ENCODE measurements around the gene ANXA2R. TPM values are rescaled to one million over a fixed set of nuclear protein-coding genes. Genes with fewer than 3 reads are reported as not detected.
A peak's percentile ranks its signal among the peaks of the same experiment; 100 is the strongest.

The ANXA2R gene
- total and polyA plus RNA-seq, 2 of the 13 experiments (the other 11 are each of a cell fraction or from before 2014, with no cell fraction given), result 0.95 to 1.3 TPM

DNA sequence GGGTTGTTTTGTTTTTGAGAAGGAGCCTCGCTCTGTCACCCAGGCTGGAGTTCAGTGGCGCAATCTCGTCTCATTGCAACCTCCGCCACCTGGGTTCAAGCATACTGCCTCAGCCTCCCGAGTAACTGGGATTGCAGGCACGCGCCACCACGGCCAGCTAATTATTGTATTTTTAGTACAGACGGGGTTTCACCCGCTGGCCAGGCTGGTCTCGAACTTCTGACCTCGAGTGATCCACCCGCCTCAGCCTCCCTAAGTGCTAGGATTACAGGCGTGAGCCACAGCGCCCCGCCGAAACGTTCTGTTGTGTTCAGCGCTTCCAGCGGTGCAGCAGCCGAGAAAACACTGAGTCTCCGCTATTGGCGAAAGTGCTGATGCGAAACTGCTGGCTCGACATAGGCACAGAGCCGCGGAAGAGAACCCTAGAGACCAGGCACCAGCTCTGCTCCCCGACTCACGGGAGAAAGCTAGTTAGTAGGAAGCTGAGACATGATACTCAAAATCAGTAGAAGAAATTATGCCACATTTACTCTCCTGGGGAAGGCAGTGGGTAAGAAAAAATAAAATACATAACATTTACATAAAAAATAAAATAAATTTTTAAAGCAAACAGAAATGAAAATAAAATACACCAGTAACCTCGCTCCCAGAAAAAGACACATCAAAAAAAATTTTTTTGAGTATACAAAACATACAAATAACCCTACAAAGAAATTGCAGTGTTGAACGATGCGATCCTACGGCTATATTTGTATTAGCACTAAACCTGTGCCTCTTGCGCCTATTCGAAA lies 31.6 kb downstream of the ANXA2R start (continued):
- TF ChIP-seq, protein P1, sequence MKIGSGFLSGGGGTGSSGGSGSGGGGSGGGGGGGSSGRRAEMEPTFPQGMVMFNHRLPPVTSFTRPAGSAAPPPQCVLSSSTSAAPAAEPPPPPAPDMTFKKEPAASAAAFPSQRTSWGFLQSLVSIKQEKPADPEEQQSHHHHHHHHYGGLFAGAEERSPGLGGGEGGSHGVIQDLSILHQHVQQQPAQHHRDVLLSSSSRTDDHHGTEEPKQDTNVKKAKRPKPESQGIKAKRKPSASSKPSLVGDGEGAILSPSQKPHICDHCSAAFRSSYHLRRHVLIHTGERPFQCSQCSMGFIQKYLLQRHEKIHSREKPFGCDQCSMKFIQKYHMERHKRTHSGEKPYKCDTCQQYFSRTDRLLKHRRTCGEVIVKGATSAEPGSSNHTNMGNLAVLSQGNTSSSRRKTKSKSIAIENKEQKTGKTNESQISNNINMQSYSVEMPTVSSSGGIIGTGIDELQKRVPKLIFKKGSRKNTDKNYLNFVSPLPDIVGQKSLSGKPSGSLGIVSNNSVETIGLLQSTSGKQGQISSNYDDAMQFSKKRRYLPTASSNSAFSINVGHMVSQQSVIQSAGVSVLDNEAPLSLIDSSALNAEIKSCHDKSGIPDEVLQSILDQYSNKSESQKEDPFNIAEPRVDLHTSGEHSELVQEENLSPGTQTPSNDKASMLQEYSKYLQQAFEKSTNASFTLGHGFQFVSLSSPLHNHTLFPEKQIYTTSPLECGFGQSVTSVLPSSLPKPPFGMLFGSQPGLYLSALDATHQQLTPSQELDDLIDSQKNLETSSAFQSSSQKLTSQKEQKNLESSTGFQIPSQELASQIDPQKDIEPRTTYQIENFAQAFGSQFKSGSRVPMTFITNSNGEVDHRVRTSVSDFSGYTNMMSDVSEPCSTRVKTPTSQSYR (CRISPR knock-in tag; IDR thresholded peaks at IDR 0.05; ENCODE audit: borderline replicate concordance), result no peak; the same call in 1 of the 2 replicates
- TF ChIP-seq, protein P2, sequence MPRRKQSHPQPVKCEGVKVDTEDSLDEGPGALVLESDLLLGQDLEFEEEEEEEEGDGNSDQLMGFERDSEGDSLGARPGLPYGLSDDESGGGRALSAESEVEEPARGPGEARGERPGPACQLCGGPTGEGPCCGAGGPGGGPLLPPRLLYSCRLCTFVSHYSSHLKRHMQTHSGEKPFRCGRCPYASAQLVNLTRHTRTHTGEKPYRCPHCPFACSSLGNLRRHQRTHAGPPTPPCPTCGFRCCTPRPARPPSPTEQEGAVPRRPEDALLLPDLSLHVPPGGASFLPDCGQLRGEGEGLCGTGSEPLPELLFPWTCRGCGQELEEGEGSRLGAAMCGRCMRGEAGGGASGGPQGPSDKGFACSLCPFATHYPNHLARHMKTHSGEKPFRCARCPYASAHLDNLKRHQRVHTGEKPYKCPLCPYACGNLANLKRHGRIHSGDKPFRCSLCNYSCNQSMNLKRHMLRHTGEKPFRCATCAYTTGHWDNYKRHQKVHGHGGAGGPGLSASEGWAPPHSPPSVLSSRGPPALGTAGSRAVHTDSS (CRISPR knock-in tag; conservative IDR thresholded peaks at IDR 0.05), result no peak
- TF ChIP-seq SIN3A (IDR thresholded peaks at IDR 0.05; ENCODE audit: borderline replicate concordance, low read depth, low read length) (peak; percentile 92), ZNF232 (CRISPR knock-in tag; IDR thresholded peaks at IDR 0.05; ENCODE audit: borderline replicate concordance) (peak; percentile 62; the same call in 1 of the 2 replicates), MTF2 (CRISPR knock-in tag; IDR thresholded peaks at IDR 0.05; ENCODE audit: borderline replicate concordance) (no peak), SOX6 (IDR thresholded peaks at IDR 0.05) (no peak), SOX6 (CRISPR knock-in tag; IDR thresholded peaks at IDR 0.05) (peak; percentile 76), ZNF121 (CRISPR knock-in tag; IDR thresholded peaks at IDR 0.05) (no peak), KDM5A (IDR thresholded peaks at IDR 0.05; ENCODE audit: borderline replicate concordance, low read length) (peak; percentile 8; the same call in 1 of the 2 replicates)
- TF ChIP-seq, protein P3, sequence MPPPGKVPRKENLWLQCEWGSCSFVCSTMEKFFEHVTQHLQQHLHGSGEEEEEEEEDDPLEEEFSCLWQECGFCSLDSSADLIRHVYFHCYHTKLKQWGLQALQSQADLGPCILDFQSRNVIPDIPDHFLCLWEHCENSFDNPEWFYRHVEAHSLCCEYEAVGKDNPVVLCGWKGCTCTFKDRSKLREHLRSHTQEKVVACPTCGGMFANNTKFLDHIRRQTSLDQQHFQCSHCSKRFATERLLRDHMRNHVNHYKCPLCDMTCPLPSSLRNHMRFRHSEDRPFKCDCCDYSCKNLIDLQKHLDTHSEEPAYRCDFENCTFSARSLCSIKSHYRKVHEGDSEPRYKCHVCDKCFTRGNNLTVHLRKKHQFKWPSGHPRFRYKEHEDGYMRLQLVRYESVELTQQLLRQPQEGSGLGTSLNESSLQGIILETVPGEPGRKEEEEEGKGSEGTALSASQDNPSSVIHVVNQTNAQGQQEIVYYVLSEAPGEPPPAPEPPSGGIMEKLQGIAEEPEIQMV (CRISPR knock-in tag; IDR thresholded peaks at IDR 0.05; ENCODE audit: low read depth), result peak; percentile 82
- TF ChIP-seq, protein P4, sequence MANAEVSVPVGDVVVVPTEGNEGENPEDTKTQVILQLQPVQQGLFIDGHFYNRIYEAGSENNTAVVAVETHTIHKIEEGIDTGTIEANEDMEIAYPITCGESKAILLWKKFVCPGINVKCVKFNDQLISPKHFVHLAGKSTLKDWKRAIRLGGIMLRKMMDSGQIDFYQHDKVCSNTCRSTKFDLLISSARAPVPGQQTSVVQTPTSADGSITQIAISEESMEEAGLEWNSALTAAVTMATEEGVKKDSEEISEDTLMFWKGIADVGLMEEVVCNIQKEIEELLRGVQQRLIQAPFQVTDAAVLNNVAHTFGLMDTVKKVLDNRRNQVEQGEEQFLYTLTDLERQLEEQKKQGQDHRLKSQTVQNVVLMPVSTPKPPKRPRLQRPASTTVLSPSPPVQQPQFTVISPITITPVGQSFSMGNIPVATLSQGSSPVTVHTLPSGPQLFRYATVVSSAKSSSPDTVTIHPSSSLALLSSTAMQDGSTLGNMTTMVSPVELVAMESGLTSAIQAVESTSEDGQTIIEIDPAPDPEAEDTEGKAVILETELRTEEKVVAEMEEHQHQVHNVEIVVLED (CRISPR knock-in tag; IDR thresholded peaks at IDR 0.05; ENCODE audit: borderline replicate concordance), result peak; percentile 42; the same call in 1 of the 2 replicates
- TF ChIP-seq, protein P5, sequence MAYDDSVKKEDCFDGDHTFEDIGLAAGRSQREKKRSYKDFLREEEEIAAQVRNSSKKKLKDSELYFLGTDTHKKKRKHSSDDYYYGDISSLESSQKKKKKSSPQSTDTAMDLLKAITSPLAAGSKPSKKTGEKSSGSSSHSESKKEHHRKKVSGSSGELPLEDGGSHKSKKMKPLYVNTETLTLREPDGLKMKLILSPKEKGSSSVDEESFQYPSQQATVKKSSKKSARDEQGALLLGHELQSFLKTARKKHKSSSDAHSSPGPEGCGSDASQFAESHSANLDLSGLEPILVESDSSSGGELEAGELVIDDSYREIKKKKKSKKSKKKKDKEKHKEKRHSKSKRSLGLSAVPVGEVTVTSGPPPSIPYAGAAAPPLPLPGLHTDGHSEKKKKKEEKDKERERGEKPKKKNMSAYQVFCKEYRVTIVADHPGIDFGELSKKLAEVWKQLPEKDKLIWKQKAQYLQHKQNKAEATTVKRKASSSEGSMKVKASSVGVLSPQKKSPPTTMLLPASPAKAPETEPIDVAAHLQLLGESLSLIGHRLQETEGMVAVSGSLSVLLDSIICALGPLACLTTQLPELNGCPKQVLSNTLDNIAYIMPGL (CRISPR knock-in tag; IDR thresholded peaks at IDR 0.05; ENCODE audit: borderline replicate concordance in 1 of 2, low read depth in 1 of 2), result peak; percentile 94 to 97
- TF ChIP-seq, protein P6, sequence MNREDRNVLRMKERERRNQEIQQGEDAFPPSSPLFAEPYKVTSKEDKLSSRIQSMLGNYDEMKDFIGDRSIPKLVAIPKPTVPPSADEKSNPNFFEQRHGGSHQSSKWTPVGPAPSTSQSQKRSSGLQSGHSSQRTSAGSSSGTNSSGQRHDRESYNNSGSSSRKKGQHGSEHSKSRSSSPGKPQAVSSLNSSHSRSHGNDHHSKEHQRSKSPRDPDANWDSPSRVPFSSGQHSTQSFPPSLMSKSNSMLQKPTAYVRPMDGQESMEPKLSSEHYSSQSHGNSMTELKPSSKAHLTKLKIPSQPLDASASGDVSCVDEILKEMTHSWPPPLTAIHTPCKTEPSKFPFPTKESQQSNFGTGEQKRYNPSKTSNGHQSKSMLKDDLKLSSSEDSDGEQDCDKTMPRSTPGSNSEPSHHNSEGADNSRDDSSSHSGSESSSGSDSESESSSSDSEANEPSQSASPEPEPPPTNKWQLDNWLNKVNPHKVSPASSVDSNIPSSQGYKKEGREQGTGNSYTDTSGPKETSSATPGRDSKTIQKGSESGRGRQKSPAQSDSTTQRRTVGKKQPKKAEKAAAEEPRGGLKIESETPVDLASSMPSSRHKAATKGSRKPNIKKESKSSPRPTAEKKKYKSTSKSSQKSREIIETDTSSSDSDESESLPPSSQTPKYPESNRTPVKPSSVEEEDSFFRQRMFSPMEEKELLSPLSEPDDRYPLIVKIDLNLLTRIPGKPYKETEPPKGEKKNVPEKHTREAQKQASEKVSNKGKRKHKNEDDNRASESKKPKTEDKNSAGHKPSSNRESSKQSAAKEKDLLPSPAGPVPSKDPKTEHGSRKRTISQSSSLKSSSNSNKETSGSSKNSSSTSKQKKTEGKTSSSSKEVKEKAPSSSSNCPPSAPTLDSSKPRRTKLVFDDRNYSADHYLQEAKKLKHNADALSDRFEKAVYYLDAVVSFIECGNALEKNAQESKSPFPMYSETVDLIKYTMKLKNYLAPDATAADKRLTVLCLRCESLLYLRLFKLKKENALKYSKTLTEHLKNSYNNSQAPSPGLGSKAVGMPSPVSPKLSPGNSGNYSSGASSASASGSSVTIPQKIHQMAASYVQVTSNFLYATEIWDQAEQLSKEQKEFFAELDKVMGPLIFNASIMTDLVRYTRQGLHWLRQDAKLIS (CRISPR knock-in tag; IDR thresholded peaks at IDR 0.05), result no peak; the same call in 1 of the 2 replicates
